GM19328 (cell line): ENCODE data around the gene STING1.
"Not testable (repeated sequence)": the region's sequence is repeated elsewhere in the genome, so short reads cannot be mapped to it uniquely, and the experiment has no call there.

Experiments
- ATAC-seq: cut with Tn5 transposase; IDR thresholded peaks from one replicate; pipeline ENCODE4 v1.9.1; 2021; ENCODE audit warnings: mild to moderate bottlenecking, moderate library complexity; ENCODE audit not compliant: unreplicated experiment

STING1 gene

GRCh38 chr5:139482050-139482889 is at the start of gene STING1:
Gene STING1, minus strand, starts transcription at chr5:139482758. Its CDS starts 1,054 bp downstream, at chr5:139481704.
- ATAC-seq: no peak

- no peak for ATAC-seq
Measured at GRCh38 chr5:139531772-139532169, 49.2 kb upstream of the STING1 start.

- ATAC-seq: not testable (repeated sequence)
Measured at GRCh38 chr5:139530079-139530478, 47.5 kb upstream of the STING1 start.

- ATAC-seq: not testable (repeated sequence)
Measured at GRCh38 chr5:139528695-139529094, 46.1 kb upstream of the STING1 start.

- not testable (repeated sequence) for ATAC-seq
Measured at GRCh38 chr5:139527896-139528467, 45.4 kb upstream of the STING1 start.

- ATAC-seq: not testable (repeated sequence)
Measured at GRCh38 chr5:139527090-139527470, 44.5 kb upstream of the STING1 start.

- ATAC-seq: not testable (repeated sequence)
Measured at GRCh38 chr5:139526309-139527089, 43.9 kb upstream of the STING1 start.

GRCh38 chr5:139525586-139526308 is 43.2 kb upstream of the STING1 start:
- ATAC-seq: not testable (repeated sequence)

GRCh38 chr5:139524940-139525585 is 42.5 kb upstream of the STING1 start:
- no peak for ATAC-seq

GRCh38 chr5:139524446-139524845 is 41.9 kb upstream of the STING1 start:
- no peak for ATAC-seq

GRCh38 chr5:139523635-139524445 is 41.3 kb upstream of the STING1 start:
- ATAC-seq: no peak

GRCh38 chr5:139517683-139518564 is 35.4 kb upstream of the STING1 start:
- peak; percentile 79 for ATAC-seq

- ATAC-seq: no peak
Measured at GRCh38 chr5:139514486-139514856, 31.9 kb upstream of the STING1 start.

GRCh38 chr5:139513852-139514485 is 31.4 kb upstream of the STING1 start:
- ATAC-seq: no peak

- ATAC-seq: not testable (repeated sequence)
Measured at GRCh38 chr5:139513434-139513833, 30.9 kb upstream of the STING1 start.

- ATAC-seq: no peak
Measured at GRCh38 chr5:139512786-139513390, 30.3 kb upstream of the STING1 start.

- ATAC-seq: not testable (repeated sequence)
Measured at GRCh38 chr5:139504722-139505121, 22.2 kb upstream of the STING1 start.

- ATAC-seq: not testable (repeated sequence)
Measured at GRCh38 chr5:139503879-139504278, 21.3 kb upstream of the STING1 start.
